HG03521 (cell line): ENCODE results near the gene GID4.
"Not testable (repeated sequence)": the region's sequence is repeated elsewhere in the genome, so short reads cannot be mapped to it uniquely, and the experiment has no call there.

Experiments used
- ATAC-seq: cut with Tn5 transposase; IDR thresholded peaks from one replicate; pipeline ENCODE4 v1.9.1; 2021; ENCODE audit warnings: mild to moderate bottlenecking, moderate library complexity; ENCODE audit not compliant: unreplicated experiment

Gene GID4

GRCh38 chr17:18038861-18039534, at the start of gene GID4, which contains the start of gene ATPAF2:
TSS of gene GID4 (plus strand) at chr17:18039408. CDS start at chr17:18039465, 57 bp downstream.
TSS of gene ATPAF2 (minus strand) at chr17:18039168. CDS start at chr17:18039013, 155 bp downstream.
- peak; percentile 84 for ATAC-seq

GRCh38 chr17:17989618-17990017, 49.6 kb upstream of the GID4 start:
- ATAC-seq = no peak

- ATAC-seq = no peak
Observed at GRCh38 chr17:17990282-17990681, 48.9 kb upstream of the GID4 start.

DNA sequence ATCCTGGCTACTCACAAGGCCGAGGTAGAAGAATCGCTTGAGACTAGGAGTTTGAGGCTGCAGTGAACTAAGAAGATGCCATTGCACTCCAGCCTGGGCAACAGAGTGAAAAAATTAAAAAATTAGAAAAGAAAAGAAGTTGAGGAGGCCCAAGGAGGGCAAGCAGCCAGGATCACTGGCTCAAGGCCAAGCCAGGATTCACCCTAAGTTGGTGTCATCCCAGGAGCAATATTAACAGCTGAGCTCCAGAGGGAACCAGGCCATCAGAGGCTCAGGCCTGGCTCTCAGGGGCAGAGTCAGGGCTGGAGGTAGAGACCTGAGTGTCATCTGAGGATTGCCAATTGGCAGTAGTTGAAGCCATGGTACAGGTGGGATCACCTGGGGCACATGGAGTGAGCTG, 45.8 kb upstream of the GID4 start:
- ATAC-seq = no peak

DNA sequence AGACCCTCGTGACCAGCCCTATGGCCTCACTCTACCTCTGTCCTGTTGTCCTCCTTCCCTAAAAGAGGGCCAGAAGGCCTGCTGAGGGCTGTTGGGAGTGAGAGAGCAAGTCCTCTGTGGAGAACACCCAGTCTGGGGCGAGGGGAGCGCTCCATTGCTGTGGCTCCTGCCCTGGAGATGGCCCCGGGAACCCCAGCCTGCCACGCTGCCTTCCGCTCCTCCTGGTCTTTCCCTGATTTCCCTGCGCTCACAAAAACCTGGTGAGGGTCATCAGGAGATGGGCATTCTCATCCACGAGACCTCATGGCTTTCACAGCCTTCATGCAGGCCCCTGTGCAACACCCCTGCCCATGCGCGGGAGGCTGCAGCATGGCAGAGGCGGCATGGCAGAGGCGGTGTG, 45.4 kb upstream of the GID4 start:
- ATAC-seq = no peak

GRCh38 chr17:17994271-17995069, 44.7 kb upstream of the GID4 start:
- no peak for ATAC-seq

DNA sequence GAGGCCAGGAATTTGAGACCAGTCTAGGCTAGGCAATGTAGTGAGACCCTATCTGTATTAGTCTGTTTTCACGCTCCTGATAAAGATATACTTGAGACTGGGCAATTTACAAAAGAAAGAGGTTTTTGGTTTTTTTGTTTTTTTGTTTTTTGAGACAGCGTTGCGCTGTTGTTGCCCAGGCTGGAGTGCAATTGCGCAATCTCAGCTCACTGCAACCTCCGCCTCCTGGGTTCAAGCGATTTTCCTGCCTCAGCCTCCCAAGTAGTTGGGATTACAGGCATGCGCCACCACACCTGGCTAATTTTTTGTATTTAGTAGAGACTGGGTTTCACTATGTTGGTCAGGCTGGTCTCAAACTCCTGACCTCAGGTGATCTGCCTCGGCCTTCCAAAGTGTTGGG, 43.3 kb upstream of the GID4 start:
- not testable (repeated sequence) for ATAC-seq

DNA sequence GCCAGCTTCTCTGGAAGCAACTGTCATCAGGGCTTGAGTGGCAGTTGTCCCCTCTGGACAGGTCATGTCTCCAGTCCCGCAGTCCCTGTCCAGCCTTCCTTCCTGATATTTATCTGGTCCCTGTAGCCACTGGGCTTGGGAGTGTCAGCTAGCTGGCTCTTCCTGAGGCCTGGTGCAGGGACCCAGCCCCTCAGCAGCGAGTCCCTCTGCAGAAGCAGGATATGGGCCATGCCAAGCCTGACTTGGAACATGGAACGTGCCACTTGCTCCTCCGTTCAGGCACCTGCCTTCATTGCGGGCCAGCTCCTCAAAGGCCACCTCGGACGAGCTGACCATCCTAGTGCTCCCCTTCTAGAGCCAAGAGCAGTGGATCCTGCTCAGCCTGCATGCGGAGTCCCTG, 40.3 kb upstream of the GID4 start:
- no peak for ATAC-seq

DNA sequence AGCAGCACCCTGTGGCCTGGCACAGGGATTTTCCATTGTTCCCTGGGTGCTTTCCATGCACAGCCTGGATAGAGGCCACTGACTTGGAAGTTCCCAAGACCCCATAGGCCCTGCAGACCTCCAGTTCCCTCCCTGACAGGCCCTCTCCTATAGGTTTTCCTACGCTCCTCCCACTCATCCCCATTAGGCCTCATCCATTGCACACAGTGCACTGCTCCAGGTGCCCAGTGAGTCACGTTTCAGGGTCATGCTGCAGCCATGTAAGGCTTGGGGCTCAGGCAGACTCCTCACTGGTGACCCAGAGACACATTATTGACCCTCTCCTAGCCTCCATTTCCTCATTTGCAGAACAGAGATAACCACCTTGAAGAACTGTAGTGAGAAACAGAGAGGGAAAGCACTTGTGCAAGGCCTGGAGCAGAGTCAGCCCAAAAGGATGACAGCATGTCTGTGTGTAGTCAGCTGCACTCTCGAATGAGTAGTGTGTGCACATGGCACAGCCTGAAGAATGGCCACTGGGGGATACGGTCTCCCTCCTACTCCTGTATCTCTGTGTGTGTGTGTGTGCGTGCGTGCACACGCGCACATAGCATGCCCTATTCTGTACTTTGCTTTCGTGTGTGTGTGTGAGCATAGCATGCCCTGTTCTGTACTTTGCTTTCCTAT, 39.7 kb upstream of the GID4 start:
- no peak for ATAC-seq

- ATAC-seq = no peak
Observed at GRCh38 chr17:18000030-18000408, 39.2 kb upstream of the GID4 start.

GRCh38 chr17:18002171-18002570, 37.0 kb upstream of the GID4 start:
- no peak for ATAC-seq

GRCh38 chr17:18004345-18004744, 34.9 kb upstream of the GID4 start:
- ATAC-seq = no peak

- ATAC-seq = no peak
Observed at GRCh38 chr17:18004884-18005305, 34.3 kb upstream of the GID4 start.

DNA sequence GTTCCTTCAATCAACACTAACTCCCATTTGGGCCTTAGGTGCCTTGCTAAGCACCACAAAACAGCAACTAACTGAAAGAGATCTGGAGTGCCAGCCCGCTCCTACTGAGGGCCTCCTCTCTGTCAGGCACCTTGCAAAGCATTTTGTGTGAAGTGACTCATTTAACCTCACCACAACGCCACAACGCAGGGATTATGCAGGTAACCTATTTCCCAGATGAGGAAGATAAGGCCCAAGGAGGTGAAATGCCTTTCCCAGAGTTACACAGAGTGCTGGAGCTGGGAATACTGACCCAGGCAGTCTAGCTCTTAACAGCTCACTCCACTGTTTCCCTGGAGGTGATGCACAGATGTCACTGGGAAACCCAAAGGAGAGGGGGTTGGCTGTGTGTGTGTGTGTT, 33.7 kb upstream of the GID4 start:
- ATAC-seq = no peak

DNA sequence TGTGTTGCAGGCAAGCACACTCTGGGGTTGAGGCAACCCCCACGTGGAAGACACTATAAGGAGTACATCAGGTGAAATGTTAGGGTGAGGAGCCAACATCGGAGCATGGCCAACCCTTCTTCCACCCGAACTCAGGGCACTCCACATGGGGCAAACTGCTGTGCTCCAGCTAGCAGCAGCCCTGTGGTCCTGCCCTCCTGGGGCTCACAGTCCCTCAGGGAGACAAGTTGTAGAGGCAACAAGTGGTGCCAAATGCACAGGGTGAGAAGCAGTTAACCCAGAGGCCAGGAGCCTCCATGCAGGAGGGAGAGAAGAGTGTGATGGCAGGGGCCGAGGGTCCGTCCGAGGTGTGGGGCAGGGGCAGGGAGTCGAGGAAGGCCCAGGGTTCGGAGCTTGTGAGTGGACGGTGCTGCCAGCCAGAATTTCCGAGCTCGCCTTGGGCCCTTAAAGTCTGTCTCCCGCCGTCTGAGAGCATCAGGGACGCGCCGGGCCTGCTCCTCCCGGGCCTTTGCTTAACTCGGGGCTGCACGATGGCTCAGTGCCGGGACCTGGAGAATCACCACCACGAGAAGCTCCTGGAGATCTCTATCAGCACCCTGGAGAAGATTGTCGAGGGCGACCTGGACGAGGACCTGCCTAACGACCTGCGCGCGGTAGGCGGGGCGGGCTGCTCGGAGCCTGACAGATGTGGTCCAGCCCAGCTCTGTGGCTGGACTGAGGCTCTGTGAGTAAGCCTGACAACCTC, 32.5 kb upstream of the GID4 start:
- ATAC-seq = no peak

- no peak for ATAC-seq
Observed at GRCh38 chr17:18008496-18009268, 30.5 kb upstream of the GID4 start.

GRCh38 chr17:18009609-18010420, 29.4 kb upstream of the GID4 start:
- ATAC-seq = no peak

- ATAC-seq = no peak
Observed at GRCh38 chr17:18011286-18011685, 27.9 kb upstream of the GID4 start.

- no peak for ATAC-seq
Observed at GRCh38 chr17:18014006-18014405, 25.2 kb upstream of the GID4 start.
